H1 (cell line): ENCODE data around the gene VAV2. TPM values are rescaled to one million over a fixed set of nuclear protein-coding genes. Genes with fewer than 3 reads are reported as not detected.

Experiments
- CTCF ChIA-PET: fragments of 300-600 bp; sonication (Branson Sonifier 250); formaldehyde crosslinking; loops from one replicate; lab custom pipeline; 2021; ENCODE audit not compliant: partially characterized antibody; lab: Charles Lee
- POLR2A ChIA-PET: fragments of 300-600 bp; sonication (Branson Sonifier 250); formaldehyde crosslinking; loops from one replicate; lab custom pipeline; 2021; ENCODE audit warnings: inconsistent platforms; ENCODE audit not compliant: partially characterized antibody; lab: Charles Lee
- DNase-seq, 2 experiments: peaks; one replicate each; pipeline versions ENCODE4 v3.0.0 to v3.0.0-alpha.2; 2010 to 2022; ENCODE audit warnings: low spot score in 2 of 2, low read depth in 1 of 2, mixed read lengths in 1 of 2
- FAIRE-seq: peaks from 2 replicates; lab custom pipeline; 2011; peaks lifted over from hg19 to GRCh38; lab: Jason Lieb, UNC
- H2AFZ ChIP-seq: 2 replicates; pipeline ENCODE4 v1.8.1; 2012; ENCODE audit warnings: low read length, inconsistent platforms
- H2AK5ac ChIP-seq: 2 replicates; pipeline ENCODE4 v1.6.1; 2013; ENCODE audit warnings: low read depth, low read length
- H2BK120ac ChIP-seq: replicated peaks from 2 replicates; pipeline ENCODE3; 2013; ENCODE audit warnings: low read depth, low read length, inconsistent platforms
- H2BK12ac ChIP-seq: 2 replicates; pipeline ENCODE4 v1.6.1; 2013; ENCODE audit warnings: low read depth, low read length
- H2BK15ac ChIP-seq: 2 replicates; pipeline ENCODE4 v1.6.1; 2013; ENCODE audit warnings: low read length
- H2BK20ac ChIP-seq: 2 replicates; pipeline ENCODE4 v1.6.1; 2013; ENCODE audit warnings: low read length
- H2BK5ac ChIP-seq: 2 replicates; pipeline ENCODE4 v1.6.1; 2013; ENCODE audit warnings: low read depth, low read length
- H3K14ac ChIP-seq: 2 replicates; pipeline ENCODE4 v1.6.1; 2013; ENCODE audit warnings: inconsistent platforms; ENCODE audit not compliant: insufficient read length
- H3K18ac ChIP-seq: 2 replicates; pipeline ENCODE4 v1.6.1; 2013; ENCODE audit warnings: low read length; ENCODE audit errors: extremely low read depth
- H3K23ac ChIP-seq: 2 replicates; pipeline ENCODE4 v1.6.1; 2013; ENCODE audit warnings: inconsistent platforms; ENCODE audit not compliant: insufficient read length
- H3K23me2 ChIP-seq: 2 replicates; pipeline ENCODE4 v1.6.1; 2013; ENCODE audit warnings: low read depth, low read length
- H3K27ac ChIP-seq: 2 replicates; pipeline ENCODE4 v1.6.1; 2011; ENCODE audit warnings: low read depth, low read length, inconsistent platforms
- H3K27me3 ChIP-seq, 4 experiments: replicated peaks in 1 of 4; 1 replicate in 1 of 4; 2 replicates in 3 of 4; pipeline versions ENCODE4 v1.6.1 to v1.8.1; 2011 to 2013; ENCODE audit warnings: low read length in 3 of 4, mild to moderate bottlenecking in 3 of 4, inconsistent platforms in 2 of 4, mixed read lengths in 2 of 4, moderate library complexity in 1 of 4; ENCODE audit not compliant: control insufficient read depth in 3 of 4, insufficient read depth in 3 of 4; ENCODE audit errors: extremely low read depth in 1 of 4
- H3K36me3 ChIP-seq, 4 experiments: 2 replicates each; pipeline versions ENCODE4 v1.6.1 to v1.8.1; 2011 to 2013; ENCODE audit warnings: mild to moderate bottlenecking in 4 of 4, low read length in 3 of 4, moderate library complexity in 2 of 4, control low read depth in 1 of 4, inconsistent platforms in 1 of 4; ENCODE audit not compliant: insufficient read depth in 4 of 4, control insufficient read depth in 2 of 4
- H3K4ac ChIP-seq: replicated peaks from 2 replicates; pipeline ENCODE3; 2013; ENCODE audit warnings: low read length, low read depth, mixed read lengths, inconsistent platforms; ENCODE audit not compliant: insufficient read length
- H3K4me1 ChIP-seq, 4 experiments: replicated peaks in 1 of 4; 1 replicate in 1 of 4; 2 replicates in 3 of 4; pipeline versions ENCODE4 v1.6.1 to v1.8.1; 2011 to 2013; ENCODE audit warnings: low read length in 3 of 4, inconsistent platforms in 2 of 4, mixed read lengths in 1 of 4; ENCODE audit not compliant: insufficient read depth in 4 of 4, control insufficient read depth in 3 of 4
- H3K4me2 ChIP-seq, 2 experiments: 2 replicates each; pipeline versions ENCODE4 v1.6.1 to v1.8.1; 2011 to 2013; ENCODE audit warnings: low read depth in 2 of 2, low read length in 2 of 2, control low read depth in 1 of 2, inconsistent platforms in 1 of 2, mild to moderate bottlenecking in 1 of 2; ENCODE audit not compliant: insufficient read depth in 1 of 2
- H3K4me3 ChIP-seq, 4 experiments: fragments of 200-600, 300-600 bp in 1 of 4; sonication (generic), shearing (Covaris generic), sonication (Bioruptor Twin) in 1 of 4; 2 replicates each; pipeline versions ENCODE4 v1.5.1 to v1.8.1; 2011 to 2016; ENCODE audit warnings: low read length in 4 of 4, low read depth in 3 of 4, control low read depth in 2 of 4, inconsistent platforms in 2 of 4, mild to moderate bottlenecking in 2 of 4, mixed read lengths in 1 of 4, moderate library complexity in 1 of 4; ENCODE audit not compliant: insufficient read depth in 2 of 4; ENCODE audit errors: extremely low read depth in 1 of 4
- H3K56ac ChIP-seq: replicated peaks from 2 replicates; pipeline ENCODE3; 2013; ENCODE audit warnings: low read depth, mild to moderate bottlenecking, mixed read lengths, low read length, inconsistent platforms; ENCODE audit not compliant: insufficient read length
- H3K79me1 ChIP-seq: 2 replicates; pipeline ENCODE4 v1.6.1; 2013; ENCODE audit warnings: low read depth, low read length, control low read depth
- H3K79me2 ChIP-seq, 2 experiments: 2 replicates each; pipeline versions ENCODE4 v1.6.1 to v1.8.1; 2012 to 2013; ENCODE audit warnings: low read length in 2 of 2, mild to moderate bottlenecking in 2 of 2, inconsistent platforms in 1 of 2; ENCODE audit not compliant: insufficient read depth in 2 of 2, control insufficient read depth in 1 of 2
- H3K9ac ChIP-seq, 4 experiments: replicated peaks in 1 of 4; 1 replicate in 1 of 4; 2 replicates in 3 of 4; pipeline versions ENCODE4 v1.6.1 to v1.8.1; 2011 to 2013; ENCODE audit warnings: low read depth in 3 of 4, low read length in 3 of 4, control low read depth in 2 of 4, mild to moderate bottlenecking in 2 of 4, moderate library complexity in 2 of 4, inconsistent platforms in 1 of 4; ENCODE audit errors: extremely low read depth in 1 of 4
- H3K9me3 ChIP-seq, 2 experiments: 2 replicates each; pipeline versions ENCODE4 v1.6.1 to v1.8.1; 2012 to 2013; ENCODE audit warnings: mild to moderate bottlenecking in 2 of 2, moderate library complexity in 2 of 2, control low read depth in 1 of 2, inconsistent platforms in 1 of 2, low read depth in 1 of 2, low read length in 1 of 2, mixed read lengths in 1 of 2; ENCODE audit not compliant: insufficient read depth in 2 of 2
- H4K20me1 ChIP-seq, 2 experiments: replicated peaks in 1 of 2; 2 replicates each; pipeline versions ENCODE3 to v1.8.1; 2011 to 2013; ENCODE audit warnings: inconsistent platforms in 2 of 2, low read length in 2 of 2, mild to moderate bottlenecking in 1 of 2; ENCODE audit not compliant: insufficient read depth in 2 of 2, control insufficient read depth in 1 of 2
- H4K5ac ChIP-seq: 2 replicates; pipeline ENCODE4 v1.6.1; 2013; ENCODE audit warnings: low read length, low read depth, mixed read lengths, inconsistent platforms; ENCODE audit not compliant: insufficient read length
- H4K8ac ChIP-seq: 2 replicates; pipeline ENCODE4 v1.8.0; 2013; ENCODE audit warnings: mild to moderate bottlenecking, moderate library complexity, low read length, inconsistent platforms; ENCODE audit not compliant: insufficient read depth; ENCODE audit errors: extremely low read depth
- H4K91ac ChIP-seq: replicated peaks from 2 replicates; pipeline ENCODE3; 2013; ENCODE audit warnings: low read length, mixed read lengths, inconsistent platforms; ENCODE audit not compliant: insufficient read length
- RFX5 ChIP-seq: IDR thresholded peaks from 2 replicates; pipeline ENCODE4 v1.6.1; 2011; ENCODE audit warnings: low read depth, low read length, improper control_type of control experiment, borderline replicate concordance
- WGBS, 2 experiments: shearing (Covaris generic) in 1 of 2; methylation state at CpG; one replicate each; pipeline versions ENCODE4 v1.1.6 to v1.1.7; 2013 to 2015; ENCODE audit warnings: low lambda C conversion rate in 2 of 2, mixed read lengths in 2 of 2, inconsistent platforms in 1 of 2, low coverage in 1 of 2, missing lambda C conversion rate in 1 of 2; ENCODE audit not compliant: insufficient replicate concordance in 2 of 2, insufficient coverage in 1 of 2, insufficient read length in 1 of 2; ENCODE audit errors: extremely low coverage in 1 of 2, missing lambda C conversion rate in 1 of 2; 5-methylcytosine and 5-hydroxymethylcytosine counted together
- polyA plus RNA-seq, 7 experiments: library from polyadenylated mRNA; depleted of rRNA in 3 of 7; stranded (reverse) in 5 of 7; unstranded in 2 of 7; fragments of >200 nt in 5 of 7; fragments of 200-250 nt in 2 of 7; gene quantifications; 1 replicate in 5 of 7; 2 replicates in 1 of 7; 4 replicates in 1 of 7; pipeline versions ENCODE4 v1.2.1 to v1.2.3, GENCODE V29; 2011 to 2013; ENCODE audit warnings: missing spikeins in 2 of 7, mixed read lengths in 2 of 7
- total RNA-seq: library from RNA; stranded (reverse); fragmentation: NEBNext Ultra II Directional; extraction: Animal tissue kit (Norgen Biotek cat#: 25700); gene quantifications from 2 replicates; pipeline ENCODE4 v1.2.1, GENCODE V29; 2021

VAV2 gene
- total and polyA plus RNA-seq, 2 of the 8 experiments (the other 6 are each of a cell fraction or from before 2014, with no cell fraction given) = 13.6 to 37.6 TPM

DNA sequence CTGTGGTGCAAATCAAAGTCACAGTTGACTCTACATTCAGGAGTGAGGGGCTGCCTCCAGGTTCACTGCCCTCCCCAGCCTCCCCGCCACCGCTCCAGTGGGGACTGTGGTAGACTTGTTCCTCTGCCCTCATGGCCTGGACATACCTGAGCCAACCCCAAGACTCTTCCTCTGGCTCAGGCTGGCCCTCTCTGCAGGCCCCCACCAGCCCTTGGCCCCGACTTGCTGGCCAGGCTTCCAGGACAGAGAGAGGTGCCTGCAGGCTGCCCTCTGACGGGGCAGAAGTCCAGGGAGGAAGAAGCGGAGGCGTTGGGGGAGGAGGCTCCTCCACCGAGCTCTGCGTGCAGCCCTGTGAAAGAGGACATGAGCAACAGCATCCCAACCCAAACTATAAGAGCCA is 251.2 kb downstream of the VAV2 start:
- H3K79me1 ChIP-seq = no peaks in the 10 kb centered on the region
- no peaks in the 10 kb centered on the region for H3K36me3 ChIP-seq
- no peak for FAIRE-seq
- no peaks in the 10 kb centered on the region for H4K20me1 ChIP-seq
- H4K91ac ChIP-seq = no peak overlapping the region
- ChIA-PET POLR2A (interaction anchor here (0.7 kb wide), 1 partner anchor 244 kb away, joined by 3 read pairs; no protein-coding TSS in a partner anchor), CTCF (interaction anchor here (4.7 to 8.8 kb wide), 3 partner anchors 11 to 40 kb away, joined by 25 to 44 read pairs (median 39); no protein-coding TSS in a partner anchor)
- no peak overlapping the region for H4K8ac ChIP-seq
- H2BK12ac ChIP-seq = no peak overlapping the region
- no peak overlapping the region for H2AFZ ChIP-seq
- no peak overlapping the region for H2BK15ac ChIP-seq
- no peak overlapping the region for H3K14ac ChIP-seq
- no peak overlapping the region for H3K56ac ChIP-seq
- no peak overlapping the region for H3K23ac ChIP-seq
- no peak overlapping the region for H2BK120ac ChIP-seq
- no peak overlapping the region for H4K5ac ChIP-seq
- no peak overlapping the region for H3K4me2 ChIP-seq
- peaks cover 0 to 20% (median 14%) of the 10 kb centered on the region in 4 experiments; a peak in 6 of 7 replicates for H3K4me1 ChIP-seq
- no peaks in the 10 kb centered on the region; the same call in 1 of the 2 replicates for H3K23me2 ChIP-seq
- H3K27ac ChIP-seq = no peak overlapping the region
- no peak overlapping the region for H2AK5ac ChIP-seq
- no peak overlapping the region for H3K4ac ChIP-seq
- no peak for TF ChIP-seq RFX5
- H2BK20ac ChIP-seq = no peak overlapping the region
- no peak overlapping the region for H2BK5ac ChIP-seq
- no peaks in the 10 kb centered on the region for H3K79me2 ChIP-seq
- no peak overlapping the region for H3K18ac ChIP-seq
- H3K4me3 ChIP-seq = no peak overlapping the region
- no peaks in the 10 kb centered on the region for H3K27me3 ChIP-seq
- no peak for DNase-seq
- no peak overlapping the region for H3K9ac ChIP-seq
- H3K9me3 ChIP-seq = no peaks in the 10 kb centered on the region
- 83% methylated on average over 5 of the region's 8 CpGs; no CpG with 5 or more reads in 1 of the 2 experiments for WGBS, 2 experiments
